ENCODE measurements around the gene RABGAP1L. TPM values are rescaled to one million over a fixed set of nuclear protein-coding genes. Genes with fewer than 3 reads are reported as not detected.

The RABGAP1L gene
- total RNA-seq, 1 donor: 29.8 TPM

GRCh38 chr1:174197547-174197946 lies 38.2 kb downstream of the RABGAP1L start:
- DNase-seq (ENCODE audit: low read depth): no peak
- no peak overlapping the region for H3K4me3 ChIP-seq (ENCODE audit: low read depth, low read length)
- TF ChIP-seq CTCF (IDR thresholded peaks at IDR 0.05; ENCODE audit: insufficient read depth, low read depth, low read length): no peak

GRCh38 chr1:174198202-174198601 lies 38.9 kb downstream of the RABGAP1L start:
- no peak overlapping the region for H3K4me3 ChIP-seq (ENCODE audit: low read depth, low read length)
- no peak for TF ChIP-seq CTCF (IDR thresholded peaks at IDR 0.05; ENCODE audit: insufficient read depth, low read depth, low read length)
- no peak for DNase-seq (ENCODE audit: low read depth)

GRCh38 chr1:174200746-174201145 lies 41.4 kb downstream of the RABGAP1L start:
- no peak for DNase-seq (ENCODE audit: low read depth)
- TF ChIP-seq CTCF (IDR thresholded peaks at IDR 0.05; ENCODE audit: insufficient read depth, low read depth, low read length): no peak
- H3K4me3 ChIP-seq (ENCODE audit: low read depth, low read length): no peak overlapping the region

- no peak for TF ChIP-seq CTCF (IDR thresholded peaks at IDR 0.05; ENCODE audit: insufficient read depth, low read depth, low read length)
- DNase-seq (ENCODE audit: low read depth): peak; percentile 9
- H3K4me3 ChIP-seq (ENCODE audit: low read depth, low read length): no peak overlapping the region
These were observed 45.5 kb downstream of the RABGAP1L start for GRCh38 chr1:174204697-174205308.

- no peak for TF ChIP-seq CTCF (IDR thresholded peaks at IDR 0.05; ENCODE audit: insufficient read depth, low read depth, low read length)
- no peak for DNase-seq (ENCODE audit: low read depth)
- H3K4me3 ChIP-seq (ENCODE audit: low read depth, low read length): no peak overlapping the region
These were observed 47.0 kb downstream of the RABGAP1L start for GRCh38 chr1:174206148-174206836.

- H3K4me3 ChIP-seq (ENCODE audit: low read depth, low read length): no peak overlapping the region
- no peak for DNase-seq (ENCODE audit: low read depth)
- no peak for TF ChIP-seq CTCF (IDR thresholded peaks at IDR 0.05; ENCODE audit: insufficient read depth, low read depth, low read length)
These were observed 50.2 kb downstream of the RABGAP1L start for GRCh38 chr1:174209347-174210187.
